Kidney epithelial cell (primary cell): ENCODE results near the gene KRR1. TPM values are rescaled to one million over a fixed set of nuclear protein-coding genes. Genes with fewer than 3 reads are reported as not detected.
"Not testable (repeated sequence)": the region's sequence is repeated elsewhere in the genome, so short reads cannot be mapped to it uniquely, and the experiment has no call there.

ENCODE experiments used
- DNase-seq: peaks from one replicate; pipeline ENCODE4 v3.0.0-alpha.2; 2010; ENCODE audit warnings: low read depth
- H3K27me3 ChIP-seq: 2 replicates; pipeline ENCODE4 v1.6.0; 2011; ENCODE audit warnings: low read length; ENCODE audit not compliant: control insufficient read depth, insufficient read depth
- H3K36me3 ChIP-seq: 2 replicates; pipeline ENCODE4 v1.5.1; 2011; ENCODE audit warnings: low read length; ENCODE audit not compliant: control insufficient read depth, insufficient read depth
- H3K4me3 ChIP-seq: 2 replicates; pipeline ENCODE4 v1.5.1; 2011; ENCODE audit warnings: low read depth, mild to moderate bottlenecking, control low read depth, low read length
- total RNA-seq: library from RNA; depleted of rRNA; stranded (reverse); fragments of >200 nt; gene quantifications from 2 replicates; pipeline ENCODE4 v1.2.3, GENCODE V29; 2015
- TF ChIP-seq, protein P1 (sequence below): IDR thresholded peaks from 2 replicates; pipeline ENCODE4 v1.5.1; 2011; ENCODE audit warnings: mild to moderate bottlenecking, moderate library complexity, low read length, control low read depth, inconsistent platforms; ENCODE audit not compliant: insufficient read depth, poor library complexity, severe bottlenecking

The KRR1 gene
- total RNA-seq, 1 donor from 2014 or later: 31.2 TPM

DNA sequence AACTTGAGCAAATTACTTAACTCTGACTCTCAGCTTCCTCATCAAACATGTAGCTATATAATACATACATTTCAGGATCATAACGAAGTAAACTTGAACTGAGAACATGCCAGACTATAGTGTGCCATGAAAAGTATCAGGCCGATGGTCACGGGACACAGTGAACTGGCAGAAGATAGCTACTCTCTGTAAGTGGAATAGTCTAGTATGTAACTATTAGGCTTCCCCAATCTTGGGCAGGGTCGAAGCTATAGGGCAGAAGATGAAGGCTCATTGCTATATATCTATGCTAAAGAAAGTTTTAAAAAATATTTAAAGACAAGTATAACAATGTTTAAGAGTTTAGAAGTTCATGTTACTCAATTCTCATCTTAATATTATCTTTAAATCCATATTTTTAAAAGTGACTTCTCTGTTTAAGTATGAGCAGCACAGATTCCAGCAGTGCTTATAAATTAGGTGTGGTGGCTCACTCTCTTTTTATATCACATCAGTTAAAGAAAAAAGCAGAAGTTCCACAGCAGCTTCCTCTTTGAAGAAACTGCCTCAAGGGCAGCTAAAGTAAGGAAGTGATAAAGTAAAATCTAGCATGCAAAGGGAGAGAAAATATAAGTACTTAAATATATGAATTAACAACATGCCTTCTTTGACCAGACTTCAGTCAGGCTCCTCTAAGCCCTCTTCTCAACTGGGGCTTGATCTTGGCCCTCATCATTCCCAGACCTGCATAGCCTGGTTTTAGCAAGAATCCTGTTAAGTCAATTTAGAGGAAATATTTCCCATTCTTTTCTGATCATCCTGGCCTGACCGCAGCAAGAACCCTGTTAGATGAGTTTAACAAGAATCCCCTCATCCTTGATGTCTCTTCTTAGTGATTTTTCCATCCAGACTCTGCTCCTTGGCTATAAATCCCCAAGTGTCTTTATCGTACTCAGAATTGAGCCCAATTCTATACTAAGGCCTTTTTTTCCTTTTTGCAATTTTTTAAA lies 39.2 kb downstream of the KRR1 start:
- Histone ChIP-seq H3K36me3 (no peaks in the 10 kb centered on the region), H3K27me3 (no peaks in the 10 kb centered on the region), H3K4me3 (no peak overlapping the region)
- TF ChIP-seq, protein P1, sequence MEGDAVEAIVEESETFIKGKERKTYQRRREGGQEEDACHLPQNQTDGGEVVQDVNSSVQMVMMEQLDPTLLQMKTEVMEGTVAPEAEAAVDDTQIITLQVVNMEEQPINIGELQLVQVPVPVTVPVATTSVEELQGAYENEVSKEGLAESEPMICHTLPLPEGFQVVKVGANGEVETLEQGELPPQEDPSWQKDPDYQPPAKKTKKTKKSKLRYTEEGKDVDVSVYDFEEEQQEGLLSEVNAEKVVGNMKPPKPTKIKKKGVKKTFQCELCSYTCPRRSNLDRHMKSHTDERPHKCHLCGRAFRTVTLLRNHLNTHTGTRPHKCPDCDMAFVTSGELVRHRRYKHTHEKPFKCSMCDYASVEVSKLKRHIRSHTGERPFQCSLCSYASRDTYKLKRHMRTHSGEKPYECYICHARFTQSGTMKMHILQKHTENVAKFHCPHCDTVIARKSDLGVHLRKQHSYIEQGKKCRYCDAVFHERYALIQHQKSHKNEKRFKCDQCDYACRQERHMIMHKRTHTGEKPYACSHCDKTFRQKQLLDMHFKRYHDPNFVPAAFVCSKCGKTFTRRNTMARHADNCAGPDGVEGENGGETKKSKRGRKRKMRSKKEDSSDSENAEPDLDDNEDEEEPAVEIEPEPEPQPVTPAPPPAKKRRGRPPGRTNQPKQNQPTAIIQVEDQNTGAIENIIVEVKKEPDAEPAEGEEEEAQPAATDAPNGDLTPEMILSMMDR: no peak
- no peak for DNase-seq

DNA sequence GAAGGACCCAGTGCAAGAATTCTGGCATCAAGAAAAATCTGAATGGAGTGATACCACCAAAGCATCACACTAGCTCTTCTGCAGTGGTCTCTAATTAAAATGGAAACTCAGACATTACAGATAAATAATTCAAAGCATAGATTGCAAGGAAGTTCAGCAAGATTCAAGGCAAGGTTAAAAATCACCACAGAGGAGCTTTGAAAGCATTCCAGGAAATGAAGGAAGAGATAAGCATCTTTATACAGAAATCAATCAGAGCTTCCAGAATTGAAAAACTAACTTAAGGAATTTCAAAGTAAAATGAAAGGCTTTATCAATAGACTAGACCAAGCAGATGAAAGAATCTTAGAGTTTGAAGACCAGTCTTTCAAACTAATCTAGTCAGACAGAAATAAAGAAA lies 51.2 kb downstream of the KRR1 start:
- Histone ChIP-seq H3K36me3 (no peaks in the 10 kb centered on the region), H3K4me3 (no peak overlapping the region), H3K27me3 (no peaks in the 10 kb centered on the region)
- TF ChIP-seq, protein P1: no peak
- DNase-seq: no peak

DNA sequence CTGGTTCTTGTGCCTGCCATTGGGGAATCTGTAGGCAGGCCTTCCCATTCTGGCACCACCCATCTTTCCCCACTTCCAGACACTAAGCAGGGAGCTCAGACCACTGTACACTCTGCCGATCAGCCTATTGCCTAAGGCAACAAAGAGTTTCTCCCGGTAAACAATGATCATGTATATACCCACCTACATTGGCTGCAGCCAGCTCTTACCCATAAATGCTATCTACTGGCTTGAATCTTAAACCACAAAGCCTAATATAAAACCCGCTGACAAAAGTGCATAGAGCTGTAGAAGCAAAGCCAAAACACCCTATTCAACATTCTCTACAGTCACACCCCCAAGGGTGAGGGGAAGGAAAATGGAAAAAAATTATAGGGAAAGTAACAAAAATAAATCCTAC lies 51.7 kb downstream of the KRR1 start:
- Histone ChIP-seq H3K4me3 (no peak overlapping the region), H3K36me3 (no peaks in the 10 kb centered on the region), H3K27me3 (no peaks in the 10 kb centered on the region)
- DNase-seq: no peak
- TF ChIP-seq, protein P1: no peak

DNA sequence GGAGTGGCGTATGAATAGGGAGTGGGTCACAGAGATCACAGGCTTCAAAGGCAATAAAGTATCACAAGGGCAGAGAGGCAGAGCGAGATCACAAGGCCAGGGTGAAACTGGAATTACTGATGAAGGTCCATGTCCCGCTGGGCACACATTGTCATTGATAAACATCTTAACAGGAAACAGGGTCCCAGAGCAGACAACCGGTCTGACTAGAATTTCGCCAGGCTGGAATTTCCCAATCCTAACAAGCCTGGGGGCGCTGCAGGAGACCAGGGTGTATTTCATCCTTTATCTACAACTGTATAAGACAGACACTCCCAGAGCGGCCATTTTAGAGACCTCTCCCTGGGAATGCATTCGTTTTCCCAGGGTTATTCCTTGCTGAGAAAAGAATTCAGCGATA lies 53.5 kb downstream of the KRR1 start:
- not testable (repeated sequence) for H3K4me3 ChIP-seq, H3K36me3 ChIP-seq, DNase-seq, H3K27me3 ChIP-seq

DNA sequence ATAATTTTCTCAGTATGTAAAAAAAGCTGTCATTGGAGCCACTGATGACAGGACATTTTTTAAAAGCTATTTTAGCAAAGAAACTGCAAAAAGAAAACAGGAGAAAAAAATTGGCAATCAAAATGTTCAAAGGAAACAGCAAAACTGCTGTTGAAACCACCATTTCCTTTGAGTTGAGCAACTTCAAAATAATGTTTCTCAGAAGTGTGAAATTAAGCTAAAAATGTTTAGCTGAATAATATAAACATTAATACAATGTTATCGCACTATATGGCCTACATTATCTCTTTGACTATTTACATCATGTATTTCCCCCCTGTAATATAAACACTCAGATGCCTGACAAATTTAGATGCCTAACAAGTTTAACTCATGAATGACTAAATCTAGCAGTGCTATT lies 54.2 kb downstream of the KRR1 start:
- TF ChIP-seq, protein P1: no peak
- Histone ChIP-seq H3K4me3 (no peak overlapping the region), H3K27me3 (no peaks in the 10 kb centered on the region), H3K36me3 (no peaks in the 10 kb centered on the region)
- no peak for DNase-seq

DNA sequence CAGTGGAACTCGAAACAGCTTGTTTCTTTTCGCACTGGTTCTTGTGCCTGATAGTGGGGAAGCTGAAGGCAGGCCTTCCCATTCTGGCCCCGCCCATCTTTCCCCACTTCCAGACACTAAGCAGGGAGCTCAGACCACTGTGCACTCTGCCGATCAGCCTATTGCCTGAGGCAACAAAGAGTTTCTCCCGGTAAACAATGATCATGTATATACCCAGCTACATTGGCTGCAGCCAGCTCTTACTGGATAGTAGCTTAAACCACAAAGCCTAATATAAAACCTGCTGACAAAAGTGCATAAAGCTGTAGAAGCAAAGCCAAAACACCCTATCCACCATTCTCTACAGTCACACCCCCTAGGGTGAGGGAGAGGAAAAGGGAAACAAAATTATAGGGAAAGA lies 55.6 kb downstream of the KRR1 start:
- Histone ChIP-seq H3K27me3 (no peaks in the 10 kb centered on the region), H3K4me3 (no peak overlapping the region), H3K36me3 (no peaks in the 10 kb centered on the region)
- no peak for DNase-seq
- TF ChIP-seq, protein P1: no peak
